Muscle layer of duodenum (tissue), 2 donors: ENCODE results near the gene BANF2.

Source experiments
- H3K27ac ChIP-seq: one replicate; pipeline ENCODE4 v1.7.0; 2013; ENCODE audit warnings: mild to moderate bottlenecking, low read length
- H3K27me3 ChIP-seq: one replicate; pipeline ENCODE4 v1.7.0; 2013; ENCODE audit warnings: low read depth, mild to moderate bottlenecking, control low read depth, low read length
- H3K36me3 ChIP-seq, 2 donors: one replicate each; pipeline ENCODE4 v1.7.0; 2013; ENCODE audit warnings: low read length in 2 of 2, control low read depth in 1 of 2, mild to moderate bottlenecking in 1 of 2; ENCODE audit not compliant: insufficient read depth in 2 of 2, control insufficient read depth in 1 of 2
- H3K4me1 ChIP-seq, 2 donors: one replicate each; pipeline ENCODE4 v1.7.0; 2013; ENCODE audit warnings: low read length in 2 of 2, mild to moderate bottlenecking in 2 of 2, control low read depth in 1 of 2, moderate library complexity in 1 of 2; ENCODE audit not compliant: insufficient read depth in 2 of 2, control insufficient read depth in 1 of 2
- H3K4me3 ChIP-seq, 2 donors: one replicate each; pipeline ENCODE4 v1.7.0; 2013; ENCODE audit warnings: low read length in 2 of 2, low read depth in 1 of 2, mild to moderate bottlenecking in 1 of 2
- H3K9me3 ChIP-seq, 2 donors: one replicate each; pipeline ENCODE4 v1.7.0; 2013; ENCODE audit warnings: low read length in 2 of 2, control low read depth in 1 of 2, mild to moderate bottlenecking in 1 of 2; ENCODE audit not compliant: control insufficient read depth in 1 of 2
- donor health status: healthy.

Gene BANF2

DNA sequence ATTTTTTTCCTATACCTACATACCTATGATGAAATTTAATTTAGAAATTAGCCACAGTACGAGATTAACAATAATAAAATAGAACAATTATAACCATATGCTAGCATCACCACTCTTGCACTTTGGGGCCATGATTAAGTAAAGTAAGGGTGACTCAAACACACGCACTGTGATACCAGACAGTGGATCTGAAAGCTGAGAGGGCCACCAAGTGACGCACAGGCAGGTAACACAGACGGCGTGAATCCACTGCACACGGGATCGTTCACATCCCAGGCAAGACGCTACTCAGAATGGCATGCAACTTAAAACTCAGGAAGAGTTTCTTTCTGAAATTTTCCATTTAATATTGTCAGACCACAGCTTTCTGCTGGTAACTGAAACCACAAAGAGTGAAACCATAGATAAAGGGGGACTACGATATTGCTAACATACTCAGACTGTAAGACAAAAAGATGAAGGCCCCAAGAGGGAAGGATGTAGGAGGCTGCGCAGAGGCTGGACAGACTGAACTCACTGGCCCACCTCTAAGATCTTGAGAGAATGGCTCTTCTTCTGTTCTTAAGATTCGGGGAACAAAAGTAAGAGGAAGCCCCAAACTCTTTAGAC, 35.6 kb upstream of the BANF2 start:
- Histone ChIP-seq H3K27ac (peak overlapping the region; percentile 16), H3K36me3 (peaks cover 10 to 11% of the 10 kb centered on the region in 2 donors), H3K27me3 (no peaks in the 10 kb centered on the region), H3K4me1 (peaks cover 5 to 22% of the 10 kb centered on the region in 2 donors), H3K4me3 (no peak overlapping the region), H3K9me3 (no peaks in the 10 kb centered on the region)

DNA sequence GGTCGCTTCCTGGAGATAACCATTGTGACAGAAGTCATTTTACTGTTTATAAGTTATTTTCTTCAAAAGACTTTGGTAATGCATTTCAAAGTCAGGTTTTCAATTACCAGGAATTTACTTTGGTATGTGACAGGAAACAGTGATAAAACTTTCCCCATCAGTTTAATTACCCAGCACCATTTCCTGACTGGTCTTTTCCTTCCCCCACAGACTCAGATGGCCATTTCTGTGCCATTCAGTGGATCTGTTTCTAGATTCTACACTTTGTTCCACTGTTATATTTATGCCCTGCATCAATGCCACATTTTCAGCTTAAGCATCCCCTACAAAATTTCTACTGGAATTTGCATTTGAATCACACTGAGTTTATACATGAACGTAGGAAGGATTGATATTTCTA, 34.0 kb upstream of the BANF2 start:
- Histone ChIP-seq H3K9me3 (no peaks in the 10 kb centered on the region), H3K27me3 (no peaks in the 10 kb centered on the region), H3K4me1 (peaks cover 4 to 23% of the 10 kb centered on the region in 2 donors), H3K36me3 (peaks cover 0 to 3% of the 10 kb centered on the region in 2 donors), H3K27ac (no peak overlapping the region), H3K4me3 (no peak overlapping the region)

DNA sequence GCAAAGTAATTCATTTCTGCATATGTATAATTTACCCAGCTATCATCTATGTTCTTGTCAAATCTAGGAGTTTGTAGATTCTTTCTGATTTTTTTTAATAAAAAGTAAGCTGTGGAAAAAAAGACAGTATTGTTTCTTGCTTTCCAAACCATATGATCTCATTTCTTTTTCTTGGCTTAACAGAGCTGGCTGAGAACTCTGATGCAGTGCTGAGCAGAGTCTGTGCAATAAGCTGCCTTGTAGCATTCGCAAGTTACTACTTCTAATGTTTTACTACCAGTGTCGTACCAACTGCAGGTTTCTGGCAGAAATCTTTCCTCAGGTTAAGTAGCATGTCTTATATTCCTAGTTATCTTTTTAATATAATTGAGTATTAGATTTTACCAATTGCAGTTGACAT, 33.3 kb upstream of the BANF2 start:
- H3K36me3 ChIP-seq = peaks cover 0 to 3% of the 10 kb centered on the region in 2 donors
- H3K4me3 ChIP-seq = no peak overlapping the region
- H3K9me3 ChIP-seq = no peaks in the 10 kb centered on the region
- H3K27me3 ChIP-seq = no peaks in the 10 kb centered on the region
- H3K27ac ChIP-seq = no peak overlapping the region
- peaks cover 0 to 26% of the 10 kb centered on the region in 2 donors for H3K4me1 ChIP-seq

- Histone ChIP-seq H3K4me1 (peaks cover 0 to 31% of the 10 kb centered on the region in 2 donors), H3K4me3 (no peak overlapping the region), H3K27me3 (no peaks in the 10 kb centered on the region), H3K36me3 (peaks cover 0 to 3% of the 10 kb centered on the region in 2 donors), H3K9me3 (no peaks in the 10 kb centered on the region), H3K27ac (no peak overlapping the region)
Measured at GRCh38 chr20:17667445-17667844, 32.3 kb upstream of the BANF2 start.

DNA sequence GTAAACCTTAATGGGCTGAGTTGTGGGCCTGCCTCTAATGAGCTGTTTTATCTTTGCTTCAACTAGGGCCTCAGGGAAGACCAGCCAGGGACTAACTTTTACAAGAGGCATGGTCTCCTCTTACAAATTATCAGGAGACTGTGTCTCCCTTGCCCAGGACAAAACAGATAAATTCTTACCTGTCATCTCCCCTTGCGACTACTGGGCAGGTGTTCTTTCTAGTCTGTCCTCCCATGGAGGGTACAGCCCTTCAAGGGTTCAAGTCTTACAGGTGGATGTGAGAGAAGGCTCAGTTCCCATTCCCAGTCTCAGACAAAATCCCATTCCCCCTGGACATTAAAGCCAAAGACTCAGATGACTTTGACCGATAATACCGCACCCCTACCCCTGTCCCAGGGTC, 31.3 kb upstream of the BANF2 start:
- peaks cover 0 to 3% of the 10 kb centered on the region in 2 donors for H3K36me3 ChIP-seq
- peaks cover 0 to 29% of the 10 kb centered on the region in 2 donors for H3K4me1 ChIP-seq
- no peaks in the 10 kb centered on the region for H3K9me3 ChIP-seq
- H3K27me3 ChIP-seq = no peaks in the 10 kb centered on the region
- H3K4me3 ChIP-seq = no peak overlapping the region
- no peak overlapping the region for H3K27ac ChIP-seq

DNA sequence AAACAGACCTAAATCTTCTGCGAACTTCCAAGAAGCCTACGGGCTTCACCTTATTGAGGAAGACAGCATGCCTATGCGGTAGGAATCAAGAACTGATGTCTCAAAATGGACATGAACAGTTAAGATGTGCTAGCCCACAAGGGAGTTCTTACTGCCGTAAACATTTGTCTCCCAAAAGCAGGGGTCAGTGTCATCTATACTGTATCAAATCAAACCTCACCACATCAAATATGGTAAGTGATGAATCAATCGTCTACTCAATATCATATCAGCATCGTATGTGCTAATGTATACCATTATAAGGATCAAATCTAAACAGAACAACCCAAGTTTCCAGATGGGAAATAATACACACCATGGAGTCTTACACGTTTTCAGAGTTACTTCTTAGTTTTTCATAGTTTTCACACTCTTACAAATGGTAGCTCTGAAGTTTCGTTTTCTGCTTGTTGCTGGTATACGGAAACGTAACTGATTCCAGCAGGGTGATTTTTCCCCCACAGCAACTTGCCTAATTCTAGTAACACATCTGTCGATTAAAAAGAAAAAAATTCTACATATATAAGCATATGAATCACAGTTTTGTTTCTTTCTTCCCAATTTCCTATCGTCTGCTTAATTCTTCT, 30.3 kb upstream of the BANF2 start:
- H3K4me1 ChIP-seq = peaks cover 0 to 24% of the 10 kb centered on the region in 2 donors
- no peaks in the 10 kb centered on the region for H3K9me3 ChIP-seq
- no peaks in the 10 kb centered on the region for H3K27me3 ChIP-seq
- H3K36me3 ChIP-seq = peaks cover 3% of the 10 kb centered on the region in 2 donors
- no peak overlapping the region for H3K4me3 ChIP-seq
- H3K27ac ChIP-seq = no peak overlapping the region

GRCh38 chr20:17671011-17671410, 28.8 kb upstream of the BANF2 start:
- no peak overlapping the region for H3K4me3 ChIP-seq
- peaks cover 3% of the 10 kb centered on the region in 2 donors for H3K36me3 ChIP-seq
- H3K9me3 ChIP-seq = no peaks in the 10 kb centered on the region
- peaks cover 10 to 40% of the 10 kb centered on the region in 2 donors for H3K4me1 ChIP-seq
- no peaks in the 10 kb centered on the region for H3K27me3 ChIP-seq
- no peak overlapping the region for H3K27ac ChIP-seq

- Histone ChIP-seq H3K9me3 (no peaks in the 10 kb centered on the region), H3K27ac (no peak overlapping the region), H3K4me3 (no peak overlapping the region), H3K4me1 (peaks cover 10 to 37% of the 10 kb centered on the region in 2 donors), H3K27me3 (no peaks in the 10 kb centered on the region), H3K36me3 (peaks cover 3% of the 10 kb centered on the region in 2 donors)
Measured at GRCh38 chr20:17671565-17671964, 28.2 kb upstream of the BANF2 start.

GRCh38 chr20:17673084-17673483, 26.7 kb upstream of the BANF2 start:
- no peaks in the 10 kb centered on the region for H3K27me3 ChIP-seq
- H3K4me1 ChIP-seq = peaks cover 10 to 32% of the 10 kb centered on the region in 2 donors
- H3K4me3 ChIP-seq = no peak overlapping the region
- no peaks in the 10 kb centered on the region for H3K9me3 ChIP-seq
- H3K27ac ChIP-seq = no peak overlapping the region
- peaks cover 3 to 6% of the 10 kb centered on the region in 2 donors for H3K36me3 ChIP-seq

DNA sequence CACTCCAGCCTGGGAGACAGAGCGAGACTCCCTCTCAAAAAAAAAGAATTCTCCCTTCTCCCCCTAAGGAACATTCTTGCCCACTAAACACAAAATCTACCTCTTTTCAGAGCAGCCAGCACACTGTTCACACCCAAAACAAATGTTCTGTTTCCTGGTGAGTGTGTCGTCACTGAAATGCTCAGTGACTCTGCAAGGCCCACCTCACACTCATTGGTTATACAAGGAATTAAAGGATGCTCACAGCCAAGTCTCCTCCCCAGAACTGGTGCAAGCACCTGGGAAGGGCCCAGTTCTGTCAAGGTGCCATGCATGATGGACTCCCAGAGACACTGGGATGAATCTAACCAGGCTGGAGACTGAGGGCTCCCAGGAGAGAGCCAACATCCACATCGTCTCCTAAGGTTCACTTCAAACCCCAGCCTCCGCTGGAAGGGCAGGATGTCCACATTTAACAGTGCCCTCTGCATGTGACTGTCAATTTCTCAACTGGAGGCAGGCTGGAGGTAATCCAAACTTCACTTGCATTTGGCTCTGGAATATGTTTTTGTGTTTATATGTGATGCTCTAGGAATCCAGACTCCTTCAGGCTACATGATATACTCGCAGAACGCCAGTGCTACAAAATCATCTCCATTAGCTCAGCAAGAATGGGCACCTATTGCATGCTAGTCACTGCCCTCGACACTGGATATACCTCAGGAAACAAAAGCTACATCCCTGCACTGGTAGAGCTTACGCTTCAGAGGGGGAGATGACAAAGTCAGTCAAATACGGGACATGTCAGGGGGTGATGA, 24.8 kb upstream of the BANF2 start:
- Histone ChIP-seq H3K27ac (no peak overlapping the region), H3K9me3 (no peaks in the 10 kb centered on the region), H3K27me3 (no peaks in the 10 kb centered on the region), H3K4me1 (peaks cover 14 to 39% of the 10 kb centered on the region in 2 donors), H3K4me3 (no peak overlapping the region), H3K36me3 (peaks cover 3% of the 10 kb centered on the region in 2 donors)

DNA sequence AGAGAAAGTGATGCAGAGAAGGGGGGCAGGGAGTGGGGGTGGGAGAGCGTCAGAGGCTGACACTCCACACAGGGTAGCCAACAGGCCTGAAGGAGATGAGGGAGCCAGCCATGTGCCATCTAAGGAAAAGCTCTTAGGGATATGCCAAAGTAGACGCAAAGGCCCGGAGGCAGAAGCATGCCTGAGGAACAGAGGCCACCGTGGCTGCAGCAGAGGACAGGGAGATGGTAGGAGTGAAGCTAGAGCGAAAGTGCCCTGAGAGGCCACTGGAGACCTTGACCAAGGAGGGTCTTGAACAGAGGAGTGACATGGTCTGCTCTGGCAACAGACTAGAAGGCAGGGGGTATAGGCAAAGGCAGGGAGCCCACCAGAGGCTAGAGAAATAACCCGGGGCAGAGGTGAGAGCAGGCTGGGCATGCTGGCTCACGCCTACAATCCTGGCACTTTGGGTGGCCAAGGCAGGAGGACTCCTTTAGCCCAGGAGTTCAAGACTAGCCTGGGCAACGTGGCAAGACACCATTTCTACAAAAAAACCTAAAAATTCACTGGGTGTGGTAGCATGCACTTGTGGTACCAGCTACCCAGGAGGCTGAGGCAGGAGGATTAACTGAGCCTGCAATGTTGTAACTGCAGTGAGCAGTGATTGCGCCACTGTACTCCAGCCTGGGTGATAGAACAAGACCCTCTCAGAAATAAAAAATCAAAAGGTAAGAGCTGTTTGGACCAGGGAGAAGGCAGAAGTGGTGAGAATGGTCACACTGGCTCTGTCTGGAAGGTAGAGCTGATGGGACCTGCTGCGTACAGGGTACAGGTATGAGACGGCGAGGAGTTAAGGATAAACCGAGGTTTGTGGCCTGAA, 24.0 kb upstream of the BANF2 start:
- peaks cover 14 to 43% of the 10 kb centered on the region in 2 donors for H3K4me1 ChIP-seq
- H3K4me3 ChIP-seq = no peak overlapping the region
- H3K36me3 ChIP-seq = peaks cover 3% of the 10 kb centered on the region in 2 donors
- no peaks in the 10 kb centered on the region for H3K27me3 ChIP-seq
- no peak overlapping the region for H3K27ac ChIP-seq
- no peaks in the 10 kb centered on the region for H3K9me3 ChIP-seq
